Peyer's patch (tissue), 4 donors: ENCODE data around the gene PTX4. TPM values are rescaled to one million over a fixed set of nuclear protein-coding genes. Genes with fewer than 3 reads are reported as not detected.

ENCODE experiments used
- DNase-seq, 3 donors: peaks; one replicate each; pipeline ENCODE4 v3.0.0-alpha.2; 2017 to 2019
- H3K27ac ChIP-seq, 4 donors: fragments of 200-600 bp; sonication (generic); one replicate each; pipeline ENCODE4 v1.5.1; 2016 to 2019
- H3K27me3 ChIP-seq, 2 donors: fragments of 200-600 bp; sonication (generic); one replicate each; pipeline ENCODE4 v1.5.1; 2019
- H3K36me3 ChIP-seq, 3 donors: fragments of 200-600 bp; sonication (generic); one replicate each; pipeline ENCODE4 v1.5.1; 2016 to 2019
- H3K4me1 ChIP-seq, 4 donors: fragments of 200-600 bp; sonication (generic); one replicate each; pipeline ENCODE4 v1.5.1; 2016 to 2019
- H3K4me3 ChIP-seq, 4 donors: fragments of 200-600 bp; sonication (generic); 1 replicate in 3 of 4; 2 replicates in 1 of 4; pipeline ENCODE4 v1.5.1; 2016 to 2019; ENCODE audit warnings: mild to moderate bottlenecking in 1 of 4
- H3K9me3 ChIP-seq, 4 donors: fragments of 200-600 bp; sonication (generic); one replicate each; pipeline ENCODE4 v1.5.1; 2016 to 2019; ENCODE audit warnings: mild to moderate bottlenecking in 1 of 4
- CTCF ChIP-seq, 6 experiments: fragments of 450-650 bp in 4 of 6; fragments of 200-600 bp in 2 of 6; sonication (generic) in 1 of 6; IDR thresholded peaks; one replicate each; pipeline ENCODE4 v1.5.1; 2017 to 2019; ENCODE audit warnings: antibody characterized with exemption in 6 of 6, mild to moderate bottlenecking in 3 of 6, moderate library complexity in 1 of 6
- POLR2A ChIP-seq, 2 donors: fragments of 450-650 bp; IDR thresholded peaks; one replicate each; pipeline ENCODE4 v1.5.1; 2017; ENCODE audit warnings: antibody characterized with exemption in 2 of 2, mild to moderate bottlenecking in 2 of 2, moderate library complexity in 2 of 2
- total RNA-seq, 4 donors: library from RNA; depleted of rRNA; stranded (reverse); fragments of >200 nt; gene quantifications; one replicate each; pipeline ENCODE4 v1.1.0, GENCODE V29; 2016

PTX4 gene
- total RNA-seq, 4 donors from 2014 or later, result not detected

- Histone ChIP-seq H3K4me3 (no peak overlapping the region), H3K9me3 (no peaks in the 10 kb centered on the region), H3K36me3 (peaks cover 0 to 90% (median 0%) of the 10 kb centered on the region in 3 donors), H3K4me1 (no peaks in the 10 kb centered on the region), H3K27me3 (no peaks in the 10 kb centered on the region), H3K27ac (no peak overlapping the region)
- TF ChIP-seq CTCF (IDR thresholded peaks at IDR 0.05) (no peak), POLR2A (IDR thresholded peaks at IDR 0.05) (no peak)
- DNase-seq, result no peak
Measured at GRCh38 chr16:1452530-1452929, 36.2 kb downstream of the PTX4 start.

GRCh38 chr16:1451702-1452392, 36.9 kb downstream of the PTX4 start:
- H3K27me3 ChIP-seq, result no peaks in the 10 kb centered on the region
- TF ChIP-seq POLR2A (IDR thresholded peaks at IDR 0.05) (no peak), CTCF (IDR thresholded peaks at IDR 0.05) (no peak)
- H3K9me3 ChIP-seq, result no peaks in the 10 kb centered on the region
- no peak for DNase-seq
- H3K36me3 ChIP-seq, result peaks cover 0 to 92% (median 0%) of the 10 kb centered on the region in 3 donors
- no peak overlapping the region for H3K4me3 ChIP-seq
- H3K27ac ChIP-seq, result no peak overlapping the region
- H3K4me1 ChIP-seq, result no peaks in the 10 kb centered on the region

- no peak overlapping the region for H3K27ac ChIP-seq
- H3K4me3 ChIP-seq, result no peak overlapping the region
- DNase-seq, result no peak
- H3K4me1 ChIP-seq, result peaks cover 0 to 2% (median under 1%) of the 10 kb centered on the region in 4 donors
- TF ChIP-seq POLR2A (IDR thresholded peaks at IDR 0.05), result no peak
- no peak for TF ChIP-seq CTCF (IDR thresholded peaks at IDR 0.05)
- H3K9me3 ChIP-seq, result no peaks in the 10 kb centered on the region
- no peaks in the 10 kb centered on the region for H3K27me3 ChIP-seq
- peaks cover 0 to 93% (median 0%) of the 10 kb centered on the region in 3 donors for H3K36me3 ChIP-seq
Measured at GRCh38 chr16:1450841-1451240, 37.9 kb downstream of the PTX4 start.

GRCh38 chr16:1450218-1450617, 38.5 kb downstream of the PTX4 start:
- Histone ChIP-seq H3K27ac (no peak overlapping the region), H3K9me3 (no peaks in the 10 kb centered on the region), H3K4me3 (no peak overlapping the region), H3K4me1 (peaks cover 0 to 7% (median 3%) of the 10 kb centered on the region in 4 donors), H3K27me3 (no peaks in the 10 kb centered on the region), H3K36me3 (peaks cover 0 to 93% (median 0%) of the 10 kb centered on the region in 3 donors)
- DNase-seq, result no peak
- TF ChIP-seq CTCF (IDR thresholded peaks at IDR 0.05), result no peak
- TF ChIP-seq POLR2A (IDR thresholded peaks at IDR 0.05), result no peak

GRCh38 chr16:1449201-1449788, 39.4 kb downstream of the PTX4 start:
- TF ChIP-seq CTCF (IDR thresholded peaks at IDR 0.05) (no peak), POLR2A (IDR thresholded peaks at IDR 0.05) (no peak)
- no peak overlapping the region for H3K27ac ChIP-seq
- no peak overlapping the region for H3K4me3 ChIP-seq
- H3K9me3 ChIP-seq, result no peaks in the 10 kb centered on the region
- H3K4me1 ChIP-seq, result peaks cover 0 to 13% (median 3%) of the 10 kb centered on the region in 4 donors
- H3K27me3 ChIP-seq, result no peaks in the 10 kb centered on the region
- DNase-seq, result no peak
- peaks cover 0 to 84% (median 0%) of the 10 kb centered on the region in 3 donors for H3K36me3 ChIP-seq
